ENCODE measurements around the gene COPS2.
A peak's percentile ranks its signal among the peaks of the same experiment; 100 is the strongest.
"Not testable (repeated sequence)": the region's sequence is repeated elsewhere in the genome, so short reads cannot be mapped to it uniquely, and the experiment has no call there.

COPS2 gene

GRCh38 chr15:49155110-49155833 is at the start of gene COPS2:
Gene COPS2, minus strand, starts transcription at chr15:49155599. Its CDS starts 21 bp downstream, at chr15:49155578.
- DNase-seq (ENCODE audit: low read depth): peak; percentile 98

DNA sequence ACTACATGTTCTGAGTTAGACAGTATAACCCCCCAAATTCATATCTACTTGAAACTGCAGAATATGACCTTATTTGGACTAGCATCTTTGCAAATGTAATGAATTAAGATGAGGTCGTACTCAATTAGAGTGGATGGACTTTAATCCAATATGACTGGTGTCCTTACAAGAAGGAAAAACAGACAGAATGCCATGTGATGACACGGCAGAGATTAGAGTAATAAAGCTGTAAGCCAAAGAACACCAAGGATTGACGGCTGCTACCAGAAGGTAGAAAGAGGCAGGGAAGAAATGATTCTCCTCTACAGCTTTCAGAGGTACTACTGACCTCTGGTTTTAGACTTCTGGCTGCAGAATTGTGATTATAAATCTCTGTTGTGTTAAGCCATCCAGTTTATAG is 44.9 kb upstream of the COPS2 start:
- DNase-seq (ENCODE audit: low read depth): no peak

GRCh38 chr15:49199666-49200065 is 44.3 kb upstream of the COPS2 start:
- peak; percentile 29 for DNase-seq (ENCODE audit: low read depth)

DNA sequence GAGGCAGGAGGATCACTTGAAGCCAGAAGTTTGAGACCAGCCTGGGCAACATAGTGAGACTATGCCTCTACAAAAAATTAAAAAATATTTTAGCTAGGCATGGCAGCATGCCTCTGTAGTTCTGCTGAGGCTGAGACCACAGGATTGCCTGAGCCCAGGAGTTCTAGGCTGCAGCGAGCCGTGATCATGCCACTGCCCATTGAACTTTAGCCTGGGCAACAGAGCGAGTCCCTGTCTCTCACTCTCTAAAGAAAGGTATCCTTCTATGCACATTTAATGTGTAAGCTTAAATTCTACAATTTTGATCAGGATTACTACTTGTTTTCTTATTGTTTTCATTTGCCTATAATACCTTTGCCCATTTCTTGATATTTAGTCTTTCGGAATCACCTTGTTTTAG is 41.5 kb upstream of the COPS2 start:
- DNase-seq (ENCODE audit: low read depth): no peak

GRCh38 chr15:49191892-49192291 is 36.5 kb upstream of the COPS2 start:
- DNase-seq (ENCODE audit: low read depth): no peak

- DNase-seq (ENCODE audit: low read depth): no peak
Measured at GRCh38 chr15:49190586-49190985, 35.2 kb upstream of the COPS2 start.

- DNase-seq (ENCODE audit: low read depth): no peak
Measured at GRCh38 chr15:49189631-49190030, 34.2 kb upstream of the COPS2 start.

- no peak for DNase-seq (ENCODE audit: low read depth)
Measured at GRCh38 chr15:49188933-49189332, 33.5 kb upstream of the COPS2 start.

- DNase-seq (ENCODE audit: low read depth): no peak
Measured at GRCh38 chr15:49187549-49188245, 32.3 kb upstream of the COPS2 start.

DNA sequence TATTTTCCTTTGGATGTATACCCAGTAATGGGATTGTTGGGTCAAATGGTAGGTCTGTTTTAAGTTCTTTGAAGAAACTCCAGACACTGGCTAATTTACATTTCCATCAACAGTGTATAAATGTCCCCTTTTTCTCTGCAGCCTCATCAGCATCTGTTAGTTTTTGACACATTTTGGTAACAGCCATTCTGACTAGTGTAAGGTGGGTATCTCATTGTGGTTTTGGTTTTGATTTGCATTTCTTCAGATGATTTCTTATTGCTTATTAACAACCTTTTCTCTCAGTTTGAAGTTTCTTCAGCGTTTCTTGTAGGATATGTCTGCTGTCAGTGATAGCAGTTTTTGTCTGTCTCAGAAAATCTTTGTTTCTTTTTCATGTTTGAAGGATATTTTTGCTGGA is 30.1 kb upstream of the COPS2 start:
- no peak for DNase-seq (ENCODE audit: low read depth)

DNA sequence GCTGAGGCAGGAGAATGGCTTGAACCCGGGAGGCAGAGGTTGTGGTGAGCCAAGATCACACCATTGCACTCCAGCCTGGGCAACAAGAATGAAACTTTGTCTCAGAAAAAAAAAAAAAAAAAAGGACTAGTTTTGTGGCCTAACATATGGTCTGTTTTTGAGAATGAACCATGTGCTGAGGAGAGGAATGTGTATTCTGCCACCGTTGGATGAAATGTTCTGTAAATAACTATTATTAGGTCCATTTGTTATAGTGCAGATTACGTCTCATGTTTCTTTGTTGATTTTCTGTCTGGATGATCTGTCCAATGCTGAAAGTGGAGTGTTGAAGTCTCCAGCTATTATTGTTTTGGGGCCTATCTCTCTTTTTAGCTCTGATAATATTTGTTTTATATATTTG is 28.3 kb upstream of the COPS2 start:
- not testable (repeated sequence) for DNase-seq (ENCODE audit: low read depth)

GRCh38 chr15:49182128-49182527 is 26.7 kb upstream of the COPS2 start:
- DNase-seq (ENCODE audit: low read depth): no peak

DNA sequence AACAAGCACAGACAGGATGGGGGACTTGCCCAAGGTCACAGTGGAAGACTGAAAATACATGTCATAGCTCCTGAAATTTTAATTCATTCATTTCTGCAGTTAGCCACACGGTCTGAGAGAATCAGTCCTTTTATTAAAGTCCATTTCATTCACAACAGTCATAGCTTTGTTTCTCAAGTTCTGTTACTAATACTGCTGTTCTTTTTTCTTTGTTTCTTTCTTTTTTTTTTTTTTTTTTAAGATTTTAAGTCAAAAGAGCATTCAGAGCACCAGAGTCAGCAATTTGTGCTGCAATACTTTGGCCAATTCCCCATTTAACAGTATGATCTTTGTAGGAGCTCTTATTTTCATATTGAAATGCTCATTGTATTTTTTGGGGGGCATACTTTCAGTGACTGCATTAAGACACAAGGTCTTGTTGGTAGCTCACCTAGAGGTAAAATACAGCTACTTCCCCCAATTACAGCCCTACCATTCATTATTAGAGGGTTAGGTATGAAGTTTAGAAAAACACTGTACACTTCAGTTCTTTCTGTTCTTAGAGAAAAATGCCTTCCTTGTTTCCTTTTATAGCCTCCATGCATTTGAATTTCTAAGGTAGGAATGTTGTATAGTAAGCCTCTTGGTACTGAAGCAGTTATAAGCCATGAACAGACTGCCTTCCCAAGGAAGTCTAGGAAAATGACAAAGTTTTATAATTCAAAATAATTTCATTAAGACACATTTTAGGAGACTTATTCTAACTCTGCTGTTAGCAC is 24.2 kb upstream of the COPS2 start:
- DNase-seq (ENCODE audit: low read depth): no peak

- DNase-seq (ENCODE audit: low read depth): no peak
Measured at GRCh38 chr15:49178497-49178896, 23.1 kb upstream of the COPS2 start.

- not testable (repeated sequence) for DNase-seq (ENCODE audit: low read depth)
Measured at GRCh38 chr15:49175582-49176397, 20.4 kb upstream of the COPS2 start.

- DNase-seq (ENCODE audit: low read depth): no peak
Measured at GRCh38 chr15:49174902-49175301, 19.5 kb upstream of the COPS2 start.

DNA sequence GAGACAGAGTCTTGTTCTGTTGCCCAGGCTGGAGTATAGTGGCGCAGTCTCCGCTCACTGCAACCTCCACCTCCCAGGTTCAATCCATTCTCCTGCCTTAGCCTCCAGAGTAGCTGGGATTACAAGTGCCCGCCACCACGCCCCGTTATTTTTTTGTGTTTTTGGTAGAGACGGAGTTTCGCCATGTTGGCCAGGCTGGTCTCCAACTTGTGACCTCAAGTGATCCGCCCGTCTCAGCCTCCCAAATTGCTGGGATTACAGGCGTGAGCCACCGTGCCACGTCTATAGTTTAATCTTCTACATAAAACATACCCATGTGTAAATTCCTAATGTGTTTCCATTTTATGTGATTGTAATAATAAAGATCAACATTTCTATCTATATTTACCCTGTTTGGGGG is 16.4 kb upstream of the COPS2 start:
- DNase-seq (ENCODE audit: low read depth): no peak

DNA sequence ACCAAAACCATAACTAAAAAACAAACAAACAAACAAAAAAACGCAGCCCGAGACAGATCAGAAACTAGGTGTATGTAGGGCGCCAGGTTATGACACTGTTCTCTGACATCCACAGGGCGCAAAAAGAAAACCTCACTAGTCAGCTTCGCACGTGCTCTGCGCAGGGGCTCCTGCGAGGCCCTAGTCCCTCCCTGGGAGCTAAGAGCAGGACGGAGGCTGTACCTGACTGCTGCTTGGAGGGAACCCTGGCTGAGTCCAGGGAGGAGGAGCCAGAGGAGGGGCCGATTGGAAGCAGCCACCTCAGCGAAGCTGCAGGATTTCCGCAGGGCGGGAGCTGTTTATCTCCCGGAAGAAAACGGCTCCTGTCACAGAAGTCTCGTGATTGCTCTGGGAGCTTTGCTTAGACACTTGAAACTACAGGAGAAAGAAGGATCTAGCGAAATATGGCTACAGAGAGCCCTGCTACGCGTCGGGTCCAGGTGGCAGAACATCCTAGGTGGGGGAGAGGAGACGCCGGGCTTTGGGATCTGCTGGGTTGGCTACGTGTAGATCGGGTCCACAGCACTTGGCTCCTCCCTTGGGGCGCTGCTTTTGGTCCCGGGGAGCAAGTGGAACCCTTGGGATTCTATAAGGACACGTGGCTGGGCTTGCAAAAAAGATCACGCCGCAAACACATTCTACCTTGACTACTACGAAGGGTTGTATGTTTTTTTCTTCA is 14.6 kb upstream of the COPS2 start, which contains the start of gene GALK2:
Gene GALK2 (plus strand): TSS at position 368 of the 718 bp plus-strand sequence. CDS start 76 bp downstream, at position 444.
- peak; percentile 64 for DNase-seq (ENCODE audit: low read depth)

DNA sequence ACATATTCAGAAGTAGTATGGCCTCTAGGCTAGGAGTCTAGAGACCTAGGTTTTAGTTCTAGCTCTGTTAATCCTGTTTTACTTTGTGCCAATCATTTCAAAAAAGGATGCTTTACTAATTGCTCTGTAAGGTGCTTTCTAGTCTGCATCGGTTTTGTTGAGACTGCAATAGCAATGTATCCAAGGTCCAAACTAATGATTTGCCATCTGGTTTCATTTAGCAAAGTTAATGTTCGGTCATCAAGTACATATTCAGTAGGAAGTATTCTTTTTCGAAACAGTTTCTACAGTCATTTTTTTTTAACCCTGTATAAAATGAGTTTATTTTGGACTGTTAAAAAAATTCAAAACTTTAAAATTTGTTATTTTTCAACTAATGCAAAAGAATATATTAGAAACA is 12.6 kb upstream of the COPS2 start:
- no peak for DNase-seq (ENCODE audit: low read depth)

GRCh38 chr15:49164865-49165264 is 9.5 kb upstream of the COPS2 start:
- no peak for DNase-seq (ENCODE audit: low read depth)

GRCh38 chr15:49163678-49164077 is 8.3 kb upstream of the COPS2 start:
- DNase-seq (ENCODE audit: low read depth): no peak
